Mammary epithelial cell (primary cell): Measurements from ENCODE around the gene CCDC91.

Experiments used
- CTCF ChIP-seq, 2 donors: IDR thresholded peaks in 1 of 2; conservative IDR thresholded peaks in 1 of 2; 2 replicates each; pipeline ENCODE4 v1.5.1; 2011 to 2012; ENCODE audit warnings: inconsistent platforms in 2 of 2, low read length in 2 of 2, mild to moderate bottlenecking in 2 of 2, control low read depth in 1 of 2, low read depth in 1 of 2; ENCODE audit not compliant: insufficient read depth in 1 of 2; ENCODE audit errors: extremely low read depth in 1 of 2
- EZH2 ChIP-seq: IDR thresholded peaks from 2 replicates; pipeline ENCODE4 v1.6.1; 2012; ENCODE audit warnings: low read length, inconsistent platforms, borderline replicate concordance

GRCh38 chr12:28350502-28350901 is 160.2 kb downstream of the CCDC91 start:
- TF ChIP-seq CTCF (conservative IDR thresholded peaks at IDR 0.05 in 1 of 2, IDR thresholded peaks at IDR 0.05 in 1 of 2; ENCODE audit: extremely low read depth in 1 of 2, insufficient read depth in 1 of 2, low read depth in 1 of 2, low read length in 2 of 2) (no peak), EZH2 (no peak)
